NCI-H82 (cell line): ENCODE measurements around the gene HSD17B14.
"Not testable (repeated sequence)": the region's sequence is repeated elsewhere in the genome, so short reads cannot be mapped to it uniquely, and the experiment has no call there.

Experiments
- DNase-seq: peaks from one replicate; lab custom pipeline; 2025; lab: John Stamatoyannopoulos, UW

The HSD17B14 gene

GRCh38 chr19:48797103-48797502 lies 39.2 kb downstream of the HSD17B14 start:
- DNase-seq: no peak

- no peak for DNase-seq
Observed at GRCh38 chr19:48796298-48797083, 39.8 kb downstream of the HSD17B14 start.

GRCh38 chr19:48795685-48796070 lies 40.6 kb downstream of the HSD17B14 start:
- no peak for DNase-seq

GRCh38 chr19:48795055-48795684 lies 41.1 kb downstream of the HSD17B14 start:
- DNase-seq: peak; percentile 97

- no peak for DNase-seq
Observed at GRCh38 chr19:48794291-48794690, 42.0 kb downstream of the HSD17B14 start.

- DNase-seq: peak; percentile 69
Observed at GRCh38 chr19:48793271-48793670, 43.0 kb downstream of the HSD17B14 start.

GRCh38 chr19:48787331-48787730 lies 49.0 kb downstream of the HSD17B14 start:
- not testable (repeated sequence) for DNase-seq

DNA sequence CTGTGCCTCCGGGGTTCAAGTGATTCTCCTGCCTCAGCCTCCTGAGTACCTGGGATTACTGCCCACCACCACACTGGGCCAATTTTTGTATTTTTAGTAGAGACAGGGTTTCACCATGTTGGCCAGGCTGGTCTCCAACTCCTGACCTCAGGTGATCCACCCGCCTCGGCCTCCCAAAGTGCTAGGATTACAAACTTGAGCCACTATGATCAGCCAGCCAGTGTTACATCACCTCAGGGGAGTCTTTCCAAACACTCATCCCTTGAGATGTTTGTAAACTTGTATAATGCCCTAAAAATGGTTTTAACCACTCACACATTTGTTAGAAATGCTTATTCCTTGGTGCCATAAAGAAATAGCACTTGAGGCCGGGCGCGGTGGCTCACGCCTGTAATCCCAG lies 49.9 kb downstream of the HSD17B14 start:
- not testable (repeated sequence) for DNase-seq

- DNase-seq: no peak
Observed at GRCh38 chr19:48784527-48784926, 51.8 kb downstream of the HSD17B14 start.

- DNase-seq: no peak
Observed at GRCh38 chr19:48780631-48781391, 55.5 kb downstream of the HSD17B14 start.

- peak; percentile 35 for DNase-seq
Observed at GRCh38 chr19:48779636-48780035, 56.7 kb downstream of the HSD17B14 start.

GRCh38 chr19:48777720-48778119 lies 58.6 kb downstream of the HSD17B14 start:
- DNase-seq: no peak

GRCh38 chr19:48777139-48777538 lies 59.2 kb downstream of the HSD17B14 start:
- DNase-seq: no peak

GRCh38 chr19:48772503-48772953 lies 63.8 kb downstream of the HSD17B14 start:
- no peak for DNase-seq

- no peak for DNase-seq
Observed at GRCh38 chr19:48770734-48771472, 65.4 kb downstream of the HSD17B14 start.

DNA sequence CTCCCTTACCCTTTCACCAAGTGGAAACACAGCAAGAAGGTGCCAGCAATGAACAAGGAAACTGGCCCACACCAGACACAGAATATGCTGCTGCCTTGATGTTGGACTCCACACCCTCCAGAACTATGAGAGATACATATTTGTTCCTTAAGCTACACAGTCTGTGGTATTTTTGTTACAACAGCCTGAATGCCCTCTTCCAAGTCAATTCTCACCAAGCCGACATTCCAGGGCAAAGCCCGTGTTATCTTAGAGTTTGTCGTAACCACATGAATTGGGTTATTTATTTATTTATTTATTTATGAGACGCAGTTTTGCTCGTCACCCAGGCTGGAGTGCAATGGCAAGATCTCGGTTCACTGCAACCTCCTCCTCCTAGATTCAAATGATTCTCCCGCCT lies 66.0 kb downstream of the HSD17B14 start:
- no peak for DNase-seq

GRCh38 chr19:48768994-48769713 lies 67.1 kb downstream of the HSD17B14 start:
- no peak for DNase-seq

GRCh38 chr19:48768171-48768753 lies 68.0 kb downstream of the HSD17B14 start:
- not testable (repeated sequence) for DNase-seq

GRCh38 chr19:48765816-48766215 lies 70.5 kb downstream of the HSD17B14 start:
- DNase-seq: not testable (repeated sequence)
